HepG2 (cell line): ENCODE results near the gene ELOVL2. TPM values are rescaled to one million over a fixed set of nuclear protein-coding genes. Genes with fewer than 3 reads are reported as not detected.
A peak's percentile ranks its signal among the peaks of the same experiment; 100 is the strongest.

ENCODE experiments used
- ARNT ChIP-seq: fragments of 450-650 bp; IDR thresholded peaks from 2 replicates; pipeline ENCODE4 v1.6.1; 2017
- ETV5 ChIP-seq: IDR thresholded peaks from 2 replicates; pipeline ENCODE4 v1.6.1; 2018; ENCODE audit warnings: missing biosample characterization, missing genetic modification reagents, inconsistent platforms, borderline replicate concordance
- FOXJ3 ChIP-seq: sonication (generic); formaldehyde crosslinking; IDR thresholded peaks from 2 replicates; pipeline ENCODE4 v1.4.0; 2020; ENCODE audit warnings: missing genetic modification reagents, mild to moderate bottlenecking, borderline replicate concordance
- HMG20A ChIP-seq: IDR thresholded peaks from 2 replicates; pipeline ENCODE4 v1.6.1; 2016; ENCODE audit warnings: borderline replicate concordance
- HOXA3 ChIP-seq: sonication (generic); formaldehyde crosslinking; IDR thresholded peaks from 2 replicates; pipeline ENCODE4 v1.5.0; 2020; ENCODE audit warnings: missing genetic modification reagents
- NFIC ChIP-seq: IDR thresholded peaks from 2 replicates; pipeline ENCODE4 v1.6.1; 2012; ENCODE audit warnings: mild to moderate bottlenecking, low read length, inconsistent platforms
- RAD51 ChIP-seq: fragments of 450-650 bp; IDR thresholded peaks from 2 replicates; pipeline ENCODE4 v1.6.1; 2016; ENCODE audit warnings: borderline replicate concordance
- ZBTB4 ChIP-seq: sonication (generic); formaldehyde crosslinking; IDR thresholded peaks from 2 replicates; pipeline ENCODE4 v1.4.0; 2020; ENCODE audit warnings: missing genetic modification reagents, mild to moderate bottlenecking, borderline replicate concordance
- ZEB1 ChIP-seq: IDR thresholded peaks from 2 replicates; pipeline ENCODE4 v1.6.1; 2012; ENCODE audit warnings: mild to moderate bottlenecking, low read depth, inconsistent platforms; ENCODE audit not compliant: insufficient replicate concordance
- ZNF318 ChIP-seq: sonication (generic); formaldehyde crosslinking; IDR thresholded peaks from 2 replicates; pipeline ENCODE4 v1.4.0; 2020; ENCODE audit warnings: mild to moderate bottlenecking, missing genetic modification reagents
- ZNF598 ChIP-seq: sonication (generic); formaldehyde crosslinking; IDR thresholded peaks from 2 replicates; pipeline ENCODE4 v1.5.1; 2020; ENCODE audit warnings: mild to moderate bottlenecking, missing genetic modification reagents, borderline replicate concordance
- ZNF788 ChIP-seq: sonication (generic); formaldehyde crosslinking; IDR thresholded peaks from 2 replicates; pipeline ENCODE4 v1.5.0; 2020; ENCODE audit warnings: mild to moderate bottlenecking, missing genetic modification reagents, borderline replicate concordance
- polyA plus RNA-seq, 8 experiments: library from polyadenylated mRNA; depleted of rRNA in 3 of 8; stranded (reverse) in 7 of 8; unstranded in 1 of 8; fragments of >200 nt; fragmentation: Illumina TruSeq in 4 of 8; extraction: Trizol in 4 of 8; gene quantifications; 2 replicates each; pipeline versions ENCODE4 v1.2.1 to v1.2.3, GENCODE V29; 2011 to 2016; ENCODE audit warnings: low read depth in 4 of 8, missing spikeins in 1 of 8, mixed read lengths in 1 of 8; ENCODE audit not compliant: insufficient read depth in 1 of 8
- total RNA-seq, 5 experiments: library from RNA; depleted of rRNA; stranded (reverse); fragments of >200 nt; fragmentation: Illumina TruSeq; extraction: Trizol; gene quantifications; 2 replicates each; pipeline ENCODE4 v1.2.3, GENCODE V29; 2016; ENCODE audit warnings: low read depth in 1 of 5
- TF ChIP-seq, protein P1 (sequence below): sonication (generic); formaldehyde crosslinking; IDR thresholded peaks from 2 replicates; pipeline ENCODE4 v1.4.0; 2020; ENCODE audit warnings: missing genetic modification reagents
- TF ChIP-seq, protein P2 (sequence below): sonication (generic); formaldehyde crosslinking; IDR thresholded peaks from 2 replicates; pipeline ENCODE4 v1.4.0; 2020; ENCODE audit warnings: mild to moderate bottlenecking, missing genetic modification reagents
- TF ChIP-seq, protein P3 (sequence below): sonication (generic); formaldehyde crosslinking; IDR thresholded peaks from 2 replicates; pipeline ENCODE4 v1.4.0; 2020; ENCODE audit warnings: mild to moderate bottlenecking, missing genetic modification reagents

ELOVL2 gene
- total and polyA plus RNA-seq, 2 of the 13 experiments (the other 11 are each of a cell fraction or from before 2014, with no cell fraction given) = 43.6 to 65.4 TPM

GRCh38 chr6:11067348-11067747, 23.2 kb upstream of the ELOVL2 start (continued):
- TF ChIP-seq, protein P1, sequence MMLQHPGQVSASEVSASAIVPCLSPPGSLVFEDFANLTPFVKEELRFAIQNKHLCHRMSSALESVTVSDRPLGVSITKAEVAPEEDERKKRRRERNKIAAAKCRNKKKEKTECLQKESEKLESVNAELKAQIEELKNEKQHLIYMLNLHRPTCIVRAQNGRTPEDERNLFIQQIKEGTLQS (CRISPR knock-in tag) = no peak
- TF ChIP-seq FOXJ3 (CRISPR knock-in tag) (no peak), ZBTB4 (peak; percentile 90; the same call in 1 of the 2 replicates), ZNF788 (0 out of 2 replicates have a peak, but pooled peaks have one; percentile 25), ETV5 (CRISPR knock-in tag) (peak; percentile 41; the same call in 1 of the 2 replicates), NFIC (0 out of 2 replicates have a peak, but pooled peaks have one; percentile 31), HOXA3 (CRISPR knock-in tag) (0 out of 2 replicates have a peak, but pooled peaks have one; percentile 39), ARNT (no peak), HMG20A (CRISPR knock-in tag) (peak; percentile 48; the same call in 1 of the 2 replicates), ZEB1 (peak; percentile 52), ZNF318 (CRISPR knock-in tag) (no peak), ZNF598 (0 out of 2 replicates have a peak, but pooled peaks have one; percentile 65), RAD51 (no peak)
- TF ChIP-seq, protein P2, sequence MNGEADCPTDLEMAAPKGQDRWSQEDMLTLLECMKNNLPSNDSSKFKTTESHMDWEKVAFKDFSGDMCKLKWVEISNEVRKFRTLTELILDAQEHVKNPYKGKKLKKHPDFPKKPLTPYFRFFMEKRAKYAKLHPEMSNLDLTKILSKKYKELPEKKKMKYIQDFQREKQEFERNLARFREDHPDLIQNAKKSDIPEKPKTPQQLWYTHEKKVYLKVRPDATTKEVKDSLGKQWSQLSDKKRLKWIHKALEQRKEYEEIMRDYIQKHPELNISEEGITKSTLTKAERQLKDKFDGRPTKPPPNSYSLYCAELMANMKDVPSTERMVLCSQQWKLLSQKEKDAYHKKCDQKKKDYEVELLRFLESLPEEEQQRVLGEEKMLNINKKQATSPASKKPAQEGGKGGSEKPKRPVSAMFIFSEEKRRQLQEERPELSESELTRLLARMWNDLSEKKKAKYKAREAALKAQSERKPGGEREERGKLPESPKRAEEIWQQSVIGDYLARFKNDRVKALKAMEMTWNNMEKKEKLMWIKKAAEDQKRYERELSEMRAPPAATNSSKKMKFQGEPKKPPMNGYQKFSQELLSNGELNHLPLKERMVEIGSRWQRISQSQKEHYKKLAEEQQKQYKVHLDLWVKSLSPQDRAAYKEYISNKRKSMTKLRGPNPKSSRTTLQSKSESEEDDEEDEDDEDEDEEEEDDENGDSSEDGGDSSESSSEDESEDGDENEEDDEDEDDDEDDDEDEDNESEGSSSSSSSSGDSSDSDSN (CRISPR knock-in tag) = peak; percentile 46
- TF ChIP-seq, protein P3, sequence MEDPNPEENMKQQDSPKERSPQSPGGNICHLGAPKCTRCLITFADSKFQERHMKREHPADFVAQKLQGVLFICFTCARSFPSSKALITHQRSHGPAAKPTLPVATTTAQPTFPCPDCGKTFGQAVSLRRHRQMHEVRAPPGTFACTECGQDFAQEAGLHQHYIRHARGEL (CRISPR knock-in tag) = no peak
